Measurements from ENCODE around the gene RFLNA.
"Not testable (repeated sequence)": the region's sequence is repeated elsewhere in the genome, so short reads cannot be mapped to it uniquely, and the experiment has no call there.

Gene RFLNA

DNA sequence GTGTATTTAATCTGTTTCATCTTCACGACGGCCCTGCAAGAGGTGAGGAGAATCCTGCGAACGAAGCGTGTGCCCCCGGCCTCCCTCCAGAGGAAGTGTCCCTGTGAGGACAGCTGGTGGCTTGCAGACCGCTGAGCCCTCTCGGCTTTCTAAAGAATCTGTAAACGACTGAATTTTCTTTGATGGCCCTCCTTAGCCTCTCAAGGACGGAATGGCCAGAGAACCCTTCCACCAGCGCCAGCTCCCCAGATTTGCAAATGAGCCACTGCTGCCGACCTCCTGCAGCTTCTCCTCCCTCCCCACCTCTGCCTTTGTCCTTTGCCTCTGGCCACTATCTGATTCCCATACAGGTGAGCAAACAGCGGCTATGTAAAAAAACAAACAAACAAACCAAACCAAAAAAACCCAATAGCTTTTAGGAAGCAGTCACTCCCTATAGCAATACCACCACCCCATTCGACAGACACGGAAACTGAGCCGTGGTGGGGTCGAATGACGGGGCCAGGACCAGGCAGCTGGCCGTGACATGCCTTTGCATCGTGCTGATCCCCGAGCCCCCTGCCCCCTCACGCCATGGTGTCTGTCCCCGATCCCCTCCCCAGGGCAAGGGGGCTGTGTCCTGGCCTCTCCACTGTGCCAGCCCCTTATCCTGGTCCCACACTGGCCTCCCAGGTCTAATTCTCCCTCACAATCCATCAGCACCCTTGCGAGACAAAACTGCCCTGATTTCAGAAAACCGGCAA lies 23.6 kb downstream of the RFLNA start:
- no peak for DNase-seq (ENCODE audit: extremely low read depth in 1 of 2, low read depth in 1 of 2)

DNA sequence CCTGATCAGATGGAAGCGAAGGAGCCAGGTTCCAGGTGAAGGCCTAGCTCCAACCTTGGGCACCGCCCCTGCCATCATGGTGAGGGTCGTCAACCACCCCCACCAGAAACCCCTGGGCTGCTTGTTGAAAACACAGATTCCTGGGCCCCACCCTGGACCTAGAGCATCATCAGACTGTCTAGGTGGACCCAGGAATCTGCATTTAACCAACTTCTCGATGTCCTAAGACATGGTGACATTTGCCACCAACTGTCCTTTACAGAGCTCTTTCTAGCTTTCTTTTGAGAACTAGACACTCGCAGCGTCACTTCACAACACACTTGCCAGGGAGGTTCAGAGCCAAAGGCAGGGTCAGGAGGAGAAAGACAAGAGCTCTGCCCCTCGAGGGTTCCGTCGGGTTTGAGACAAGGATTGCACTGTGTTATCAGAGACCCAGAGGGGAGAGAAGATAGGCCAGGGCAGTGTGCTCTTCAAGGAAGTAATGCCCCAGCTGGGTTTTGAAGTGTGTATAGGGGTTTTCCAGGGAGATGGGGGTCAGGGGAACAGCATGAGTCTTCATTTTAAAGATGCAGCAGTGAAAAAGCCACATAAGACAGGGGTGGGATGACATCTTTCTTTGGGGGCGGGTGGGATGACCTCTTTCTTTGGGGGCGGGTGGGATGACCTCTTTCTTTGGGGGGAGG lies 24.6 kb downstream of the RFLNA start:
- no peak for DNase-seq (ENCODE audit: extremely low read depth in 1 of 2, low read depth in 1 of 2)

DNA sequence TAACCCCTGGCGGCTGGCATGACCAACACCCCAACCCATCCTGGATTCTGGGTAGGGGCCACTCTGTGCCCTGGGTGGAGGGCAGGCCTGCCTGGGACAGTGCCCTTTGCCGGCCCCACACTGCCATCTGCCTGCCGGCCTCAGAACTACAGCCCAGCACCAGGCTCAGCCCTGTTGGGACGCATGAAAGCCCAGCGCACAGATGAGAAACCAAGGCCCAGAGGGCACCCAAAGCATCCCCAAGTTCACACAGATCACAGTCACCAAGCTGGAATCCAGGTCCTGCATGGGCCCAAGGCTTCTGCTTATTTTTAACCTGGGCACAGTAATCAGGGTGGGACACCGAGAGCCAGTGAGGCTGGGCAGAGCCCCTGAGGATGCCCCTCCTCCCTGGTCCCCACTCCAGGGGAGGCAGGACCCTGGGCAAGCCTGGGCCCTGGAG lies 26.2 kb downstream of the RFLNA start:
- DNase-seq (ENCODE audit: extremely low read depth in 1 of 2, low read depth in 1 of 2), result peak; percentile 40 to 43

DNA sequence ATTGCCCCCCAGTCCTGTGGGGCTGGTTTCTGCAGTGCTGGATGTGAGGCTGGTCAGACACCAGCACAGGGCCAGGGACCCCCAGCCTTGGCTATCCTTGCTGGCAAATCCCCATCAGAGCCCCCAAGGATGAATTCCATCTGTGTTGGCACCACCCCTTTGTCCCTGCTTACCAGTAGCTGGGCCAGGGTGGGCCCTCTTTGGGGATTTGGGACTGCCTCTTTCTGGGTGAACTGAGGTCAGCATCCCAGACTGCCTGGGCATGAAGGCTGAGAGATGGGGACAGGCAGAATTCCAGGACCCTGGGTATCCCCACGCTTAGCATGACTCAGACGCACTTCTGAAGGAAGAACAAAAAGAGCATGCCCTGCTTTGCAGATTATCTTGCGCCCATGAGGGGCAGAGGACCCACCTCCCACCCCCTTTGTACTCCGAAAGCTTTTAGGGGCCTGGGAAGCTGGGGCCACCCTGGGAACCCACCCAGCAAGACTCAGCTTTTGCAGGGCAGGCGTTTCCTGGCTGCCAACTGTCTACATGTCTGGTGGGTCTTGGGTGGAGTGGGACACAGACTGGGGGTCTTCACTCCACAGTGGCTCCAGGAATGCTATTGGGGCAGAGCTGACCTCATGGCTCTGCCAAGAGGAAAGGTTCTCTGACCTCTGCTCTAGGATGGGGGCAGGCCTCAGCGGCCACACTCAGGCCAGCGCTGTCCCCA lies 26.8 kb downstream of the RFLNA start:
- no peak for DNase-seq (ENCODE audit: extremely low read depth in 1 of 2, low read depth in 1 of 2)

DNA sequence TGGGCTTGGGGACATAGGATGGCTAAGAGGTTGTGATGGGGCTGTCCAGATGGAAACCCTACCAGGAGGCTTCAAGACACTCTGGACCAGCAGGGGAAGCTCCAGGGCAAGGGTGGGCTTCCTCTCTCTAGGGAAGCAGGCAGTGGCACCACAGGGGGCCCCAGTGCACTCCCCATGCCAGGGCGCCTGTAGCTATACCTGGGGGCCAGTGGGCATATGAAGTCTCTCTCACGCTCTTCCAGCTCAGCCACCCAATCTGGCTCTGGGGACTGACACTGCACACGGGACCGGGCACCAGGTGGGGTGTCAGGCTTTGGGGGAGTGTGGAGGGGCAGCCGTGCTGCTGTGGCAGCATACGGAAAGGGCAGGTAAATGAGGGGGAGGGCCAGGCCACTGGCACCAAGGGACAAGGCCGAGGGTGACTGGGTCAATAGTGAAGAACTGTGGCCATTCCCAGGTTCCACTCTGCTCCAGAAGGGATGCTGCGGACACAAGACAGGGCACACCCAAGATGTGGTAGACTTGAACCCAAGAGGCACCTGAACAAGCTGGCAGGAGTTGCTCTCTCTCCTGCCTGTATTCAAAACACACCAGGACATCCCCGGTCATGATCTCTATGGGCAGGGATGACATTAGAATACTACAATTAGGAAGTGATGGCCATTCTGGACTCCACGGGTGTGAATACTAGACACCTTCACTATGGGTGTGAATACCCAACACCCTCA lies 27.5 kb downstream of the RFLNA start:
- DNase-seq (ENCODE audit: extremely low read depth in 1 of 2, low read depth in 1 of 2), result no peak

DNA sequence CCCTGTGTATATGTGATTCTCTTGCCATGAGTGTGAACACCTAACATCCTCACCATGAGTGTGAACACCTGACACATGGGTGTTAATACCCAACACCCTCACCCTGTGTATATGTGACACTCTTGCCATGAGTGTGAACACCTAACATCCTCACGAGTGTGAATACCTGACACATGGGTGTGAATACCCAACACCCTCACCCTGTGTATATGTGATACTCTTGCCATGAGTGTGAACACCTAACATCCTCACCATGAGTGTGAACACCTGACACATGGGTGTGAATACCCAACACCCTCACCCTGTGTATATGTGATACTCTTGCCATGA lies 28.1 kb downstream of the RFLNA start:
- not testable (repeated sequence) for DNase-seq (ENCODE audit: extremely low read depth in 1 of 2, low read depth in 1 of 2)

DNA sequence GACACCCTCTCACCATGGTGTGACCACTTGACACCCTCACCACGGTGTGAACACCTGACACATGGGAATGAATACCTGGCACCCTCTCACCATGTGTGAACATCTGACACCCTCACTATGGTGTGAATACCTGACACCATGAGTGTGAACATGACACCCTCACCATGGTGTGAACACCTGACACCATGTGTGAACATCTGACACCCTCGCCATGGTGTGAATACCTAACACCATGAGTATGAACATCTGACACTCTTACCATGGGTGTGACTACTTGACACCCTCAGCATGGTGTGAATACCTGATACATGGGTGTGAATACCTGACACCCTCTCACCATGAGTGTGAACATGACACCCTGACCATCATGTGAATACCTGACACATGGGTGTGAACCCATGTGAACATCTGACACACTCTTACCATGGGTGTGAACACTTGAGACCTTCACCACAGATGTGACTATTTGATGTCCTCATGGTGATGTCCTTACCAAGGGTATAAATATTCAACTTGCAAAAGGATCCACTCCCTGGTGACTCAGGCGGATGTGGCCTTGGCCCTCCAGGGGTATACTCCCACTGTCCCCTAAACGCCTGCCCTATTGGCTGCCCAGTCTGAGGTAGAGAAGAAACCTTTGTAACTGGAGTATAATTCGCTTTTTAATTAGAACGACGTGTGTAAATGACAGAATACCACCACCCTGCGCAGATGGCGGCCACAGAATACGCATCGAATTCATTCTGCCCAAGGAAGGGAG lies 29.1 kb downstream of the RFLNA start:
- no peak for DNase-seq (ENCODE audit: extremely low read depth in 1 of 2, low read depth in 1 of 2)

DNA sequence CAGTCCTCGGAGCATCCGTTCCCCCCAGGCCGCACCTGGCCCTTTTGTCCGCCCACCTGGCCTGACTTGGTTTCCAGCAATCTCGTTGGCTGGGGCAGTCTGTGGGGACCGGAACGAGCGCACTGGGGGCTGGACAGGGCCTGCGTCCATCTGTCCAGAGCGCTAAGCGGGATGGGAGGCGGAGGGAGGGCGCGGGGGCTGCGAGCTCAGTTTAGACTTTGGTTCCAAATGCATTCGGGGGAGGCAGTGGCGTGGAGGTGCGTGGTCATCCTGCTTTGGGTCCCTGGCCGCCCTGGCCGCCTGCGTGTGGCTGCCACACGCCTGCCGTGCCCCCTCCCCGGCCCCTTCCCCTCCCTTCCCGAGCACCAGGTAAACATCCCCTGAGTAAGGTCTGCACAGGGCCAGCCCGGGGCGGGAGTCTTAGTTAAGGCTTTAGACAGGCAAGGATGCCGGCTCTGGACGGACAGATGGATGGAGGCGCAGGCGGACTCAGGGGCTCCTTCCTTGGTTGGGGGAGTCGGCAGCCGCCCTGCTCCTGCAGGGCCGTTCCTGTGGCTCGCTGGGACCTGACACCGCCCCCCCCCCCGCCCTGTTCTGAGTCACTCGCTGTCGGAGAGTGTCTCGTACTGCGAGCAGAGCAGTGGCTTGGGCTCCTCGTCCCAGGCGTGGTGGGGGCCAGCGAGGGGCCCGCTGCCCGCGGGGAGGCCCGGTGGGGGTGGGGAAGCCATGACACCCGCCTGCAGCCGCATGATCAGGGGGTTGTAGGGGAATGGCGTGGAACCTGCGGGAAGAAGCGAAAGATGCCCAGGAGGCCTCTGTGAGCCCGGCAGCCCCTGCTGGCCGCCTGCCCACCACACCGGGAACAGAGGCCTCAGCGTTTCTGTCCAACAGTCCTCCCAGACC lies 30.2 kb downstream of the RFLNA start:
- DNase-seq (ENCODE audit: extremely low read depth in 1 of 2, low read depth in 1 of 2), result no peak

DNA sequence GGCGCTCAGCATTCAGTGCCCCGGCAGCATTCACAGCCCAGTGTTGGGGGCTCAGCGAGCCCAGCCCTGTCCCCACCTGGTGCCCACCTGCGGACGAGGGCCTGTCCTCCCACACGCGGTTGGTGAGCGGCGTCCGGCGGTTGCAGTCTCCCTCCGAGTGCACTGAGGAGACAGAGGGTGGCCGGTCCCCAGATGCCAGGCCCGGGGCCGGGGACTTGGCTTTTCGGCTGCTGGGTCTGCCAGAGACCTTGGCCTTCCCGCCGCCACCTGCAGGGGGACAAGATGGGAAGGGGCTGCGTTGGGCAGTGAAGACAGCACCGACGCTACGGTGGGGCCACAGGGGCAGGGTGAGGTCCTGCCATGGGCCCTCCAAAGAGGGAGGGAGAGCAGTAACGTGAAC lies 31.2 kb downstream of the RFLNA start:
- DNase-seq (ENCODE audit: extremely low read depth in 1 of 2, low read depth in 1 of 2), result no peak

DNA sequence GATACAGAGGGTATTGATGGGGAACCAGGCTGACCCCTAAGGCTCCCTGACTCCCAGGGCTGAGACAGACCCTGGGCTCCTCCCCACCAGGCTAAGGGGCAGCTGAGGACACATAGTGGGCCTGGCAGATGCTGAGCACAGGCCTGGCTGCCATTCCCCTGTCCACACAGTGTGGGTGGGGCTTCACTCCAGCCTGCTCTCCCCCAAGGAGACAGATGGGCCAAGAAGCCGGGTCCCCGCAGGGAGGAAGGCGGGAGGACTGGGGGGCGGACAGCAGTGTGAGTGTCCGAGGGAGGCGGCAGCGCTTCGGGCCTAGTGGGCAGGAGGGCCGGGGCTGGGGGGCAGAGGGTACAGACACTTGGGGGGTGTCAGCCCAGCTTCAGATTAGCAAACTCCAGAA lies 32.0 kb downstream of the RFLNA start:
- DNase-seq (ENCODE audit: extremely low read depth in 1 of 2, low read depth in 1 of 2), result no peak

DNA sequence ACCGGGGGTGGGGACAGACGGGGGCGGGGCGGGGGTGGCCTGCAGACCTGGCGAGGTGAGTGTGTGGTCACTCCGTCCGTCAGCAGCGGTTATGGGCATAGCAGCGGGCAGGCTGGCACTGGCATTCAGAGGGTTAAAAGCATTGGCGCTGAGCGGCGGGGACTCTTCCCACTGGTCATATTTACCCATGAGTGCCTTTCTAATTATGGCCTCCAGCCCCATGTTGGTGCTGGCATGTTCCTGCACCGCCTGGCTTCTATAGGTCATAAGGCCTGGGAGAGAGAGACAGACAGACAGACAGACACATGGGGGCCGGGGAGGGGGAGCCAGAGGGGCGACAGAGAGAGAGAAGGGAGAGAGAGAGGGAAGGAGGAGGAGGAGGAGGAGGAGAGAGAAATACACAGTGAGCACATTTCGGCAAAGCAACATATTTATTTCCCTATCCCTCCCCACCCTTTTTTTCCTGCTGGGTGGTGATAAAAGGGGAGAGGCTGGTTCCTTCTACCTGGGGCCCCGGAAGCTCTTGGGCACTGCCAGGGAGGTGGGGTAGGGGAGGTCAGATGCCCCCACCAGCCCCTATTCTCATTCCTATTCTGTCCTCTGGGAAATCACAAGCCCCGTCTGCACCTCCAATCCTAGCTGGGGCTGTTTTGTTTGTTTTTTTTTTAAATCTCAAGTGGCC lies 32.6 kb downstream of the RFLNA start:
- DNase-seq (ENCODE audit: extremely low read depth in 1 of 2, low read depth in 1 of 2), result no peak

DNA sequence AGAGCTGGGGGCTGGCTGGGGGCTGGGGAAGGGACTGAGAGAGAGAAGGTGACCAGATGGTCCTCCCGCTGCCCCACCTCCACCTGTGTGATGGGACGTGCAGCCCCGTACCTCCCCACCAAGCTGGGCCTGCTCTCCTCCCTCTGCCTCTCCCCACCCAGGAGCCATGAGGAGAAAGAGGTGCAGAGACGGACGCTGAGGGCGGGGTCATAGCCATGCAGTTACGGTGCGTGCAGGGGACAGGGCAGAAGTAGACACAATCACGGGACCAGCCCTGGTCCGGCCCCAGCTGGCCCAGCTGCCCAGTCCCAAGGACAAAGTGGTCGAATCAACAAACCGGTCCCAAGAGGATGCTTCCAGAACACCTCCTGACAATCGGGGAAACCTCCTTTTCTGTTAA lies 33.2 kb downstream of the RFLNA start:
- no peak for DNase-seq (ENCODE audit: extremely low read depth in 1 of 2, low read depth in 1 of 2)

DNA sequence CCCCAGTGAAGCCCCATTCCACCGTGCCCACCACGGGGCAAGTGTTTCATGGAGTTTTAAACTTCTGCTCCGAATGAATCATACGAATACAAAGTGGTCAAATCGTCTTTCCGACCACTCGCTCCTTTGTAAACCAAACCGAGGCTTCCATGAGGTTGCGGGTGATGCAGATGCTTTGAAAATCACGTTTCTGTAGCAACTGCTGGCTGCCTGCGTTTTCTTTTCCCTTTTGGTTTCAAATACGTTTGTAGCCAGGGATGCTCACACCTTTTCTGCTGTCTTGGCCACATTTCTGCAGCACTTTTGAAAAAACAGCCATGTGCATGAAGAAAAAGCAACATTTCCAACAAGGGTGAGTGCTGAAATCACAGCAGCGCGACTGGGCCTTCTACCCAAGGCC lies 33.7 kb downstream of the RFLNA start:
- no peak for DNase-seq (ENCODE audit: extremely low read depth in 1 of 2, low read depth in 1 of 2)

DNA sequence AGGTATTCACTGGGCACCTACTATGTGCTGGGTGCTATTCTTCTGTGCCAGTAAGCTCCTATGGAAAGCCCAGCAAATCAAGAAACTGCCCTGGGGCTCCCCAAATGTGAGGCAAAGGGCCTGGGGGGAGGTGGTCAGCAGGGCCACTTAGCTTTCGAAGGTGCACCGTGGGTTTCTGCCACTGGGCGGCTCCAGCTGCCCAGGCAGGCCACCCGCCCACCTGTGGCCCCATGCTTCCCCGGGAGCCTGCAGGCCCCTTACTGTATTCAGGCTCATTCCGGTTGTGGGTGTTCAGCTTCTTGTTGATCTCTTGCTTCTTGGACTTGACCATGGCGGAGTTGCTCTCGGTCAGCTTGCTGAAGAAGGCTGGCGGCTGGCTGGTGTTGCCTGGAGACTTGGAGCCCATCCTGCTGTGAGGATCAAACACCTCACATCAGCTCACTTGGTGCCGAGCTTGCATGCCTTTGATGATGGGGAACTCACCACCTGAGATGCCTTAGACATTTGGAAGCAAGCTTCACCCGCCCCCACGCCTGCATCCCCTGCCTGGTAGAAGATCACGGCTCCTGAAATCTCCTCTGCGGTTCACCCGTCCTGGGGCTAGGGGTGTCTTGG lies 37.3 kb downstream of the RFLNA start:
- no peak for DNase-seq (ENCODE audit: extremely low read depth in 1 of 2, low read depth in 1 of 2)

DNA sequence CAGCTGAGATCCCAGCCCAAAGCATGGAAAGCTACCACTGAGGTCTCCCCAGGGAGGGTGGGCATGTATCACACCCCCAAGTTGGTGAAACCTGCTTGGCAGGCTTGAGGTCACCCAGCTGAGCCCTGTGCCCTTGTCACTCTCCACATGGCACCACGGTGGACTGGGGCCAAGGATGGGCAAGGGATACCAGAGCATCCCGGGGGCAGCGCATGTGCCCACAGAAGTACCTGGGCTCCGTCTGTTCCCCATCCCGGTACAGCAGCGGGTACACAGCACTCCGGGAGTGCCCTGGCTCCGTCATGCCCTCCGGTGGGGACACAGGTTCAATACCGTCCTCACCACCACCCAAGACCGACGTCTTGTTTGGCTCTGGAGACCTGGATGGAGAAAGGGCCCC lies 38.0 kb downstream of the RFLNA start:
- no peak for DNase-seq (ENCODE audit: extremely low read depth in 1 of 2, low read depth in 1 of 2)

DNA sequence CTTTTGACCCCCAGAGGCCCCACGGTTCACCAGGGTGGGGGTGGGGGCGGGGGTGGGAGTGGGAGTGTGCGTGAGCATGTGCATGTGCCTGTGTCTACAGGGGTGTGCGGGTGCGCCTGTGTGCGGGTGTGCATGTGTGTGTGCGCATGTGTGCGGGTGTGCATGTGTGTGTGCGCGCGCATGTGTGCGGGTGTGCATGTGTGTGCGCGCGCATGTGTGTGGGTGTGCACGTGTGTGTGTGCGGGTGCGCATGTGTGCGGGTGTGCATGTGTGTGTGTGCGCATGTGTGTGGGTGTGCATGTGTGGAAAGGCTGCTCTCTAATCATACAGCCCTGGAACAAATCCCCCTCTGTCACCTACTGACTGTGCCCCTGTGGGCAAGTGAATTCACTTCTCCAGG lies 38.8 kb downstream of the RFLNA start:
- no peak for DNase-seq (ENCODE audit: extremely low read depth in 1 of 2, low read depth in 1 of 2)

DNA sequence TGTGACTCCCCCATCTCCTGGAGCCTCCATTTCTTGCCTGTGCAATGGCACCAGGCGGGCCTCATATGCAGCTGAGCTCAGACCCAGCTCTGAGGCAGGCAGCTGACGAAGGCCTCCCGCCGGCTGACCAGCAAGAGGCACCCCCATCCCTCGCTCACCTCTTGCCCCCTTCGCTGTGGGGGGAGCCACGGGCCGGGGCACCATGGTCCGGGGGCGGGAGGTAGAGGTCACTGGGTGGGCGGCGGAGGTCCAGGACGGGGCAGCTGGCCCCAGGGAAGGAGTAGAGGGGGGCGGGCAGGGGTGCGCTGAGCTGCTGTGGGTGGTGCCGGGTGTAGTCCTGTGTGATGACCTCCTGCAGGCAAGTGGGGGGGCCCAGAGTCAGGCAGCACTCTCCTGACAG lies 39.4 kb downstream of the RFLNA start:
- no peak for DNase-seq (ENCODE audit: extremely low read depth in 1 of 2, low read depth in 1 of 2)

DNA sequence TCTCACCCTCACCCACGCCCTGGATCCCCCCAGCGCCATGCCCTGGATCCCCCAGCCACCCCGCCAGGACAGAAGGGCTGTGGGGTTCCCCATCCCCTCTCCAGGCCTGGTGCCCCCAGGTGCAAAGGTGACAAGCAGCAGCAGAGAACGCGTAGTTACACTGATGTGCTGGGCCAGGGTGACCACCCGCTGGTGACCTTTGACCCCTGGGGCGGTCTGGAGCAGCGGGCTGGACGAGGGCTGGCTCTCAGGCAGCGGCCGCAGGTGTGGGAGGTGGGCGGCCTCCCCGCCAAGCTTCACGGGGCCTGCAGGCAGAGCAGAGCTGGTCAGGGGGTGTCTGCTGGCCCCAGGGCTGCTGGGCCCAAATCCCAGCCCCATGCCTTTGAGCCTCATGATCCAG lies 40.1 kb downstream of the RFLNA start:
- no peak for DNase-seq (ENCODE audit: extremely low read depth in 1 of 2, low read depth in 1 of 2)
